Retinal pigment epithelial cell (primary cell): ENCODE data around the gene SAMM50.

Experiments used
- DNase-seq: peaks from one replicate; pipeline ENCODE4 v3.0.0-alpha.2; 2010; ENCODE audit warnings: low read depth
- H3K4me3 ChIP-seq: 2 replicates; pipeline ENCODE4 v1.5.1; 2011; ENCODE audit warnings: mild to moderate bottlenecking, low read length, control low read depth, moderate library complexity
- CTCF ChIP-seq: conservative IDR thresholded peaks from 2 replicates; pipeline ENCODE4 v1.5.1; 2011; ENCODE audit warnings: low read depth, low read length, control low read depth, inconsistent platforms

Gene SAMM50

GRCh38 chr22:43955040-43955882 is at the start of gene SAMM50:
TSS of gene SAMM50 (plus strand) at chr22:43955442. CDS start at chr22:43955578, 136 bp downstream.
- TF ChIP-seq CTCF = no peak
- DNase-seq = peak; percentile 63
- H3K4me3 ChIP-seq = peak within 1 kb of the TSS; percentile 92

- TF ChIP-seq CTCF = no peak
- H3K4me3 ChIP-seq = no peak overlapping the region
- DNase-seq = no peak
Measured at GRCh38 chr22:43905681-43906080, 49.6 kb upstream of the SAMM50 start.

- H3K4me3 ChIP-seq = no peak overlapping the region
- no peak for TF ChIP-seq CTCF
- no peak for DNase-seq
Measured at GRCh38 chr22:43909708-43910107, 45.5 kb upstream of the SAMM50 start.

GRCh38 chr22:43910178-43910695 is 45.0 kb upstream of the SAMM50 start:
- no peak for TF ChIP-seq CTCF
- no peak overlapping the region for H3K4me3 ChIP-seq
- no peak for DNase-seq

- TF ChIP-seq CTCF = no peak
- DNase-seq = no peak
- H3K4me3 ChIP-seq = no peak overlapping the region
Measured at GRCh38 chr22:43911351-43911750, 43.9 kb upstream of the SAMM50 start.

GRCh38 chr22:43917521-43917920 is 37.7 kb upstream of the SAMM50 start:
- H3K4me3 ChIP-seq = no peak overlapping the region
- DNase-seq = no peak
- TF ChIP-seq CTCF = no peak
